Amygdala (tissue), 56 donors: ENCODE data around the gene PALM3.
A peak's percentile ranks its signal among the peaks of the same experiment; 100 is the strongest.

Experiments
- DNase-seq, 56 donors: peaks; one replicate each; lab custom pipeline; 2025; lab: John Stamatoyannopoulos, UW

Gene PALM3

DNA sequence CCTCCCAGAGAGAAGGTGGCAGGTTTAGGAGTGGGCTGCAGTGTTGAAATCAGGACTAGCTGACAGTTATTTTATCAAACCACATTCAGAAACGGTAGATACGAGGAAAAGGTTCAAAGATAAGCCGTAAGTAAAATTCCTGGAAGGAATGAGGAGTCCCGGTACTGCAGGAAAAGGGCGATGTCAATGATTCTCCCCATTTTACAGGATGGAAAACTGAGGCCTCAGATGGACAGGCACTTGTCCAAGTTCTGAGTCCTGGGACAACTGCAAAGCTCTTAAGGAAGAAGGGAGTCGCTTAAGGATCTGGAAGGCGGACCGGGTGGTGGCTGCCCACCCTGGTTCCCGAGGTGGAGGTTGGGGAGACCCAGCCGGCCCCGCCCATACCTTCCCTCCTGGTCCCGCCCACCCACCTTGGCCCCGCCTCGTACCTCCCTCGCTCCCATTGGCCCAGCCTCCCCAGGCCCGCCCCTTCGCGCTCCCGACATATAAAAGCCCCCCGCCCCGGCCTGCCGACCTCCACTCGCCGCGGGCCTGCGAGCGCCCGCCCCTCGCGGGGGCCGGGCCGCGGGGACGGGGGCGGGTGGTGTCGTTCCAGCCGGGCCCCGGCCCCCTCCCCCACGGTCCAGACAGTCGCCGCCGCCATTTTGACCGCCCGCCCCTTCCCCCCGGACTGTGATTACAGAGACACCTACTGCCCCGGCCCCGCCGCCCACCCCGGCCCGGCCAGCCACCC is 56.4 kb downstream of the PALM3 start:
- peak in 53 of 56 donors; percentile 10 to 87 (median 67) for DNase-seq

GRCh38 chr19:14004619-14005348 is 57.1 kb downstream of the PALM3 start:
- DNase-seq: peak in 42 of 56 donors; percentile 6 to 70 (median 32)
